AG04450 (cell line): ENCODE data around the gene RNF38. TPM values are rescaled to one million over a fixed set of nuclear protein-coding genes. Genes with fewer than 3 reads are reported as not detected.

ENCODE experiments used
- CTCF ChIA-PET: fragments of 300-600, 350-600 bp; formaldehyde crosslinking; extraction: SDS; loops from one replicate; lab custom pipeline; 2022; ENCODE audit warnings: antibody characterized with exemption, inconsistent platforms; lab: Charles Lee
- POLR2A ChIA-PET: fragments of 350-600 bp; formaldehyde crosslinking; extraction: SDS; loops from one replicate; lab custom pipeline; 2021; ENCODE audit warnings: antibody characterized with exemption, inconsistent platforms; lab: Yijun Ruan, JAX
- DNase-seq: peaks from one replicate; pipeline ENCODE4 v3.0.0-alpha.2; 2011; ENCODE audit warnings: low read depth, low spot score
- H3K27ac ChIP-seq: one replicate; pipeline ENCODE4 v1.5.1; 2012; ENCODE audit warnings: low read depth, low read length, control low read depth
- H3K27me3 ChIP-seq: one replicate; pipeline ENCODE4 v1.6.0; 2012; ENCODE audit warnings: low read length; ENCODE audit not compliant: control insufficient read depth, insufficient read depth
- H3K4me3 ChIP-seq: 2 replicates; pipeline ENCODE4 v1.5.1; 2011; ENCODE audit warnings: mild to moderate bottlenecking, low read depth, low read length, control low read depth
- H3K9me3 ChIP-seq: 2 replicates; pipeline ENCODE4 v1.5.1; 2012; ENCODE audit warnings: low read length; ENCODE audit not compliant: control insufficient read depth, insufficient read depth
- polyA plus RNA-seq: library from polyadenylated mRNA; depleted of rRNA; stranded (reverse); fragments of >200 nt; gene quantifications from 2 replicates; pipeline ENCODE4 v1.2.3, GENCODE V29; 2011
- TF ChIP-seq, protein P1 (sequence below): IDR thresholded peaks from 2 replicates; pipeline ENCODE4 v1.5.1; 2011; ENCODE audit warnings: low read depth, low read length, control low read depth, inconsistent platforms

RNF38 gene
- polyA plus RNA-seq, 1 experiment, result 18.3 TPM

GRCh38 chr9:36319183-36319582 lies 80.9 kb downstream of the RNF38 start:
- Histone ChIP-seq H3K27me3 (no peaks in the 10 kb centered on the region), H3K27ac (no peak overlapping the region), H3K9me3 (no peaks in the 10 kb centered on the region), H3K4me3 (no peak overlapping the region)
- TF ChIP-seq, protein P1, sequence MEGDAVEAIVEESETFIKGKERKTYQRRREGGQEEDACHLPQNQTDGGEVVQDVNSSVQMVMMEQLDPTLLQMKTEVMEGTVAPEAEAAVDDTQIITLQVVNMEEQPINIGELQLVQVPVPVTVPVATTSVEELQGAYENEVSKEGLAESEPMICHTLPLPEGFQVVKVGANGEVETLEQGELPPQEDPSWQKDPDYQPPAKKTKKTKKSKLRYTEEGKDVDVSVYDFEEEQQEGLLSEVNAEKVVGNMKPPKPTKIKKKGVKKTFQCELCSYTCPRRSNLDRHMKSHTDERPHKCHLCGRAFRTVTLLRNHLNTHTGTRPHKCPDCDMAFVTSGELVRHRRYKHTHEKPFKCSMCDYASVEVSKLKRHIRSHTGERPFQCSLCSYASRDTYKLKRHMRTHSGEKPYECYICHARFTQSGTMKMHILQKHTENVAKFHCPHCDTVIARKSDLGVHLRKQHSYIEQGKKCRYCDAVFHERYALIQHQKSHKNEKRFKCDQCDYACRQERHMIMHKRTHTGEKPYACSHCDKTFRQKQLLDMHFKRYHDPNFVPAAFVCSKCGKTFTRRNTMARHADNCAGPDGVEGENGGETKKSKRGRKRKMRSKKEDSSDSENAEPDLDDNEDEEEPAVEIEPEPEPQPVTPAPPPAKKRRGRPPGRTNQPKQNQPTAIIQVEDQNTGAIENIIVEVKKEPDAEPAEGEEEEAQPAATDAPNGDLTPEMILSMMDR, result no peak
- POLR2A ChIA-PET, result no interaction called here
- CTCF ChIA-PET, result interaction anchor here (1.5 to 1.8 kb wide), 2 partner anchors 10 to 71 kb away, joined by 4 to 6 read pairs; no protein-coding TSS in a partner anchor
- DNase-seq, result no peak

GRCh38 chr9:36318212-36318802 lies 81.8 kb downstream of the RNF38 start:
- TF ChIP-seq, protein P1, result no peak
- no peak overlapping the region for H3K27ac ChIP-seq
- no peaks in the 10 kb centered on the region for H3K9me3 ChIP-seq
- no peak overlapping the region for H3K4me3 ChIP-seq
- no peak for DNase-seq
- CTCF ChIA-PET, result interaction anchor here (0.6 to 1.8 kb wide), 3 partner anchors 11 to 423 kb away, joined by 4 to 9 read pairs (median 6); no protein-coding TSS in a partner anchor
- POLR2A ChIA-PET, result no interaction called here
- H3K27me3 ChIP-seq, result no peaks in the 10 kb centered on the region

DNA sequence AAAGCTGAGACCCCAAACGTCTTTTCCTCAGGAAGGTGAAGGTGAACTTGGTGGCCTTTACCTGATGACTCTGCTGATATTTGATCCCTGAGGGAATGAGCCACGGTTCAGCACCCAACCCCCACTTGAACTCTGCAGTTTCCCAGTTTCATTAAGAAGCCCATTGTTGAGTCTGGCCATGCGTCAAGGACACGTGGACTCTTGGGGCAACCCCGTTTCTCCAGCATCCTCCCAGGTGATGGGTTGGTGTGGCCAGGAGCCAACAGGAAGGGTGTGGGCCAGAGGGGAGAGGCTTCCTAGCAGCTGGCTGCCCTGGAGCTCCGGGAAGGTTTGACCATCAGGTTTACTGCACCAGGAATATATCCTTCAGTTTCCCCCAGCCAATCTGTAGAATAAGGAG lies 82.3 kb downstream of the RNF38 start:
- no peak for DNase-seq
- Histone ChIP-seq H3K27ac (no peak overlapping the region), H3K27me3 (no peaks in the 10 kb centered on the region), H3K4me3 (no peak overlapping the region), H3K9me3 (no peaks in the 10 kb centered on the region)
- TF ChIP-seq, protein P1, result no peak
- POLR2A ChIA-PET, result no interaction called here
- CTCF ChIA-PET, result interaction anchor here (0.6 kb wide), 1 partner anchor 422 kb away, joined by 9 read pairs; no protein-coding TSS in a partner anchor

GRCh38 chr9:36316611-36317317 lies 83.3 kb downstream of the RNF38 start:
- CTCF ChIA-PET, result interaction anchor here (0.9 kb wide), 1 partner anchor 10 kb away, joined by 4 read pairs; no protein-coding TSS in a partner anchor
- TF ChIP-seq, protein P1, result no peak
- DNase-seq, result no peak
- no peaks in the 10 kb centered on the region for H3K27me3 ChIP-seq
- POLR2A ChIA-PET, result interaction anchor here (0.6 to 0.7 kb wide), 2 partner anchors 215 to 503 kb away, joined by 3 to 4 read pairs; no protein-coding TSS in a partner anchor
- no peak overlapping the region for H3K4me3 ChIP-seq
- H3K9me3 ChIP-seq, result no peaks in the 10 kb centered on the region
- H3K27ac ChIP-seq, result no peak overlapping the region

DNA sequence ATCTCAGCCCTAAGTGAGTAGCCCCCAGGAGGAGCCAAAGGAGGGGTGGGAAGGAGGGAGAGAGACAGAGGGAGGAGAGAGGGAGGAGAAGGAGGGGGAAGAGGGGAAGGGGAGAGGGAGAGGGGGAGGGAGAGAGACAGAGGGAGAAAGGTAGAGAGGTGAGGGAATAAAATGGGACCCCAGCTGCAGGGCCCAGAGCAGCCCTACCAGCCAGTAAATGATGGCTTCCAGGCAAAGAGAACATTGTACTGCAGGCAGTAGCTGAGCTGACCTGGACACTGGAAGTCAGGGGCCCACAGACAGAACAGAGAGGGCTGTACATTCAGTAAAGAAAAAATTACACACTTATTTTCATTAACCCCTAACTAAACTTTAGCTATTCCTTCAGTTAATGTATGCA lies 84.0 kb downstream of the RNF38 start:
- ChIA-PET POLR2A (no interaction called here), CTCF (no interaction called here)
- TF ChIP-seq, protein P1, result no peak
- Histone ChIP-seq H3K27ac (no peak overlapping the region), H3K4me3 (no peak overlapping the region), H3K27me3 (no peaks in the 10 kb centered on the region), H3K9me3 (no peaks in the 10 kb centered on the region)
- DNase-seq, result no peak
